DOHH2 (cell line): ENCODE results near the gene SMG6.

ENCODE experiments used
- H3F3A ChIP-seq: fragments of 200-600 bp; sonication (generic), shearing (Covaris generic); 2 replicates; pipeline ENCODE4 v1.6.0; 2016; ENCODE audit warnings: antibody characterized with exemption, mild to moderate bottlenecking; ENCODE audit not compliant: control insufficient read depth, insufficient read depth
- H3K27ac ChIP-seq: fragments of 200-600 bp; sonication (generic); 2 replicates; pipeline ENCODE4 v1.5.1; 2014; ENCODE audit warnings: low read depth, mild to moderate bottlenecking, low read length, moderate library complexity
- H3K27me3 ChIP-seq: fragments of 200-600 bp; sonication (generic); 2 replicates; pipeline ENCODE4 v1.6.1; 2014; ENCODE audit warnings: mild to moderate bottlenecking, low read length, mixed read lengths; ENCODE audit not compliant: control insufficient read depth
- H3K36me3 ChIP-seq: fragments of 200-600 bp; sonication (generic); 2 replicates; pipeline ENCODE4 v1.6.1; 2014; ENCODE audit warnings: mild to moderate bottlenecking, low read length, moderate library complexity, mixed read lengths; ENCODE audit not compliant: control insufficient read depth
- H3K4me1 ChIP-seq: fragments of 200-600 bp; sonication (generic); 2 replicates; pipeline ENCODE4 v1.6.1; 2014; ENCODE audit warnings: mild to moderate bottlenecking, low read length, mixed read lengths; ENCODE audit not compliant: control insufficient read depth
- H3K4me2 ChIP-seq: fragments of 200-600 bp; sonication (generic); 2 replicates; pipeline ENCODE4 v1.6.0; 2014; ENCODE audit warnings: mild to moderate bottlenecking, low read length, moderate library complexity
- H3K4me3 ChIP-seq: fragments of 200-600 bp; sonication (generic); 2 replicates; pipeline ENCODE4 v1.5.1; 2014; ENCODE audit warnings: mild to moderate bottlenecking, low read length, mixed read lengths
- H3K79me2 ChIP-seq: fragments of 200-600 bp; sonication (generic); 2 replicates; pipeline ENCODE4 v1.6.1; 2014; ENCODE audit warnings: mild to moderate bottlenecking, low read length, mixed read lengths; ENCODE audit not compliant: control insufficient read depth
- H3K9me2 ChIP-seq: fragments of 200-600 bp; sonication (generic); replicated peaks from 2 replicates; pipeline ENCODE4 v1.6.1; 2014; ENCODE audit warnings: mild to moderate bottlenecking, low read length, mixed read lengths; ENCODE audit not compliant: control insufficient read depth
- H3K9me3 ChIP-seq: fragments of 200-600 bp; sonication (generic); 2 replicates; pipeline ENCODE4 v1.6.1; 2014; ENCODE audit warnings: antibody characterized with exemption, low read length, mixed read lengths; ENCODE audit not compliant: control insufficient read depth, insufficient read depth
- H4K20me1 ChIP-seq: fragments of 200-600 bp; sonication (generic); 2 replicates; pipeline ENCODE4 v1.6.0; 2014; ENCODE audit warnings: low read depth, mild to moderate bottlenecking, antibody characterized with exemption, low read length, moderate library complexity; ENCODE audit not compliant: control insufficient read depth, insufficient read depth
- EZH2phosphoT487 ChIP-seq: fragments of 200-600 bp; sonication (generic); IDR thresholded peaks from 2 replicates; pipeline ENCODE4 v1.6.1; 2017; ENCODE audit warnings: borderline replicate concordance, mild to moderate bottlenecking, antibody characterized with exemption, low read length, moderate library complexity, mixed read lengths
- TF ChIP-seq, protein P1 (sequence below): fragments of 200-600 bp; sonication (generic); IDR thresholded peaks from one replicate; pipeline ENCODE4 v1.5.1; 2014; ENCODE audit warnings: antibody characterized with exemption, mild to moderate bottlenecking, low read depth, low read length; ENCODE audit not compliant: poor library complexity, severe bottlenecking

SMG6 gene

DNA sequence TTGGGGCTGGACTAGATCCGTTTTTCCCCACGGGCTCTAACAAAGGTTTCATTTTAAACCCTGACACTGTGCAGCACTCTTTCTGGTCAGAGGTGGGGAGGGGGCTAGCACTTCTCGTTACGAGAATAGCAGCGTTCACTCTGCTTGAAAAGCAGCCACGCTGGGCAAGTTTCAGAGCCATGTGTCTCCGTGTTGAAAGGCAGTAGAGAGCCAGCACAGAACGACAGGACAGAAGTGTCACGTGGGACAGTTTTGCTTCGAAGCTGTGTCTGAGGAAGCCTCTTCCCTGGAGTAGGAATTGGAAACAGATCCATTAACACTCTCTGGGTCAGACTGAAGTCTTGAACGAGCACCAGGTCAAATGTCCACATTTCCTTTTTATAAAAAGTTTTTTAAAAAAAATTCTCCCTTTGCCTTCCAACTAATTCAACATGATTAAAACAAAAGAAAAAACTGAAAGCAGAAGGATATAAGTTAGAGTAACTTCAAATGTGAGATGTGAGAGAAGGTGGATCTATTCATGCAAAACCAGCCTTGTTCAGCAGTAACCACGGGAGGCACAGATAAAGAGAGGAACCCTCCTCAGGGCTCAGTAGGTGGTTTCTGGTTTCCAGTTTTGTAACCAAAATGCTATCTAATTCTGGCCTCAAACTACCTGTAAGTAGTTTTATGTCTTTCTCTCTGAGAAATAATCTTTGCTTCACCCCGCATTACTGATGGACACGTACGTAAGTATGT, 65.0 kb downstream of the SMG6 start:
- peak overlapping the region; percentile 75 for H3K4me2 ChIP-seq
- peaks cover 46% of the 10 kb centered on the region for H3K4me1 ChIP-seq

DNA sequence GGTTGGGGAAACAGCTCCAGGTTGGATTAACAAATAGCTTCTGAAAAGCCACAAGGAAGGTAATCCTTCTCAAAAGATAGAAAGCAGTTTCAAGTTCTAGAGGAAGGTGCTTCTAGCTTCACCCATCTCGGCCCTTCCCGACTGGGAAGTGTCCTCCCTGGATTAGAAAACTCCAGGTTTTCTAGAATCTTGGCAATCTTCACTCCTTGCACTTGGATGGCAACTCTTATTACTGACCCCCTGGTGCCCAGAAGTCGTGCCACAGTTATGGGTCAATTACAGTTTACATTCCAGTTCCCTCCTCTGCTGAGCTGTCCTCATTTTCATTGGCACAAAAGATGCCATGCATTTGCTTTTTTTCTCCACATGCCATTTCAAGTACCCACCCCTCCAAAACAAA, 65.6 kb downstream of the SMG6 start:
- Histone ChIP-seq H3K79me2 (no peaks in the 10 kb centered on the region), H3K36me3 (peaks cover 45% of the 10 kb centered on the region), H3K4me2 (peak overlapping the region; percentile 75), H3K4me1 (peaks cover 46% of the 10 kb centered on the region), H3K4me3 (peak overlapping the region; percentile 48), H3K27me3 (no peaks in the 10 kb centered on the region), H3K27ac (peak overlapping the region; percentile 52; the same call in 1 of the 2 replicates), H3K9me3 (no peaks in the 10 kb centered on the region), H3K9me2 (no peaks in the 10 kb centered on the region), H3F3A (peaks cover 22% of the 10 kb centered on the region), H4K20me1 (no peaks in the 10 kb centered on the region)
- TF ChIP-seq, protein P1, sequence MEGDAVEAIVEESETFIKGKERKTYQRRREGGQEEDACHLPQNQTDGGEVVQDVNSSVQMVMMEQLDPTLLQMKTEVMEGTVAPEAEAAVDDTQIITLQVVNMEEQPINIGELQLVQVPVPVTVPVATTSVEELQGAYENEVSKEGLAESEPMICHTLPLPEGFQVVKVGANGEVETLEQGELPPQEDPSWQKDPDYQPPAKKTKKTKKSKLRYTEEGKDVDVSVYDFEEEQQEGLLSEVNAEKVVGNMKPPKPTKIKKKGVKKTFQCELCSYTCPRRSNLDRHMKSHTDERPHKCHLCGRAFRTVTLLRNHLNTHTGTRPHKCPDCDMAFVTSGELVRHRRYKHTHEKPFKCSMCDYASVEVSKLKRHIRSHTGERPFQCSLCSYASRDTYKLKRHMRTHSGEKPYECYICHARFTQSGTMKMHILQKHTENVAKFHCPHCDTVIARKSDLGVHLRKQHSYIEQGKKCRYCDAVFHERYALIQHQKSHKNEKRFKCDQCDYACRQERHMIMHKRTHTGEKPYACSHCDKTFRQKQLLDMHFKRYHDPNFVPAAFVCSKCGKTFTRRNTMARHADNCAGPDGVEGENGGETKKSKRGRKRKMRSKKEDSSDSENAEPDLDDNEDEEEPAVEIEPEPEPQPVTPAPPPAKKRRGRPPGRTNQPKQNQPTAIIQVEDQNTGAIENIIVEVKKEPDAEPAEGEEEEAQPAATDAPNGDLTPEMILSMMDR, result no peak
- TF ChIP-seq EZH2phosphoT487, result no peak

More for the DNA sequence above, 65.0 kb downstream of the SMG6 start:
- H4K20me1 ChIP-seq, result no peaks in the 10 kb centered on the region
- H3K4me3 ChIP-seq, result peak overlapping the region; percentile 48
- H3K27me3 ChIP-seq, result no peaks in the 10 kb centered on the region
- TF ChIP-seq, protein P1, result no peak
- TF ChIP-seq EZH2phosphoT487, result no peak
- H3K36me3 ChIP-seq, result peaks cover 48% of the 10 kb centered on the region
- no peaks in the 10 kb centered on the region for H3K79me2 ChIP-seq
- peaks cover 22% of the 10 kb centered on the region for H3F3A ChIP-seq
- H3K9me3 ChIP-seq, result no peaks in the 10 kb centered on the region
- peak overlapping the region; percentile 52 for H3K27ac ChIP-seq
- no peaks in the 10 kb centered on the region for H3K9me2 ChIP-seq

DNA sequence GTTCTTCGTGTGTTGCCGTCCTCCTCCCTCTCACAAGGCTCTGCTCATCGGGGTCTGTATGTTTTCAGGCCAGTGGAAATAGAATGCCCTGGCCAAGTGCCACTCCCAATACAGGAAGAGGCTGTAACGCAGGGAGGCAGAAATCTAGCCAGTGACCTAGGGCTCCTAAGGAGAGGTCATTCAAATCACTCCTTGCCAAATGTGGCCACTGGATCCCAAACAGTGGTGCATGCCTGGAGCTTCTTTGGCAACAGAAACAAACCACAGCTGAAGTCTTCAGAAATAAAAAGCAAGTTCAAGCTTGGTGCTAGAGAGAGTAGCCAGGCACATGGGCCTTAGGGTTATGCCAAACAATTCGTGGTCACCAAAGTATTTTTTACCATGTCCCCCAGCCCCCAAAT, 66.1 kb downstream of the SMG6 start:
- Histone ChIP-seq H3F3A (peaks cover 22% of the 10 kb centered on the region), H3K4me2 (no peak overlapping the region)

More for the DNA sequence above, 66.1 kb downstream of the SMG6 start:
- no peaks in the 10 kb centered on the region for H3K79me2 ChIP-seq
- H3K36me3 ChIP-seq, result peaks cover 46% of the 10 kb centered on the region
- H3K4me3 ChIP-seq, result no peak overlapping the region
- H3K4me1 ChIP-seq, result peaks cover 46% of the 10 kb centered on the region
- H3K9me2 ChIP-seq, result no peaks in the 10 kb centered on the region
- H3K27ac ChIP-seq, result no peak overlapping the region
- no peaks in the 10 kb centered on the region for H4K20me1 ChIP-seq
- TF ChIP-seq, protein P1, result no peak
- no peak for TF ChIP-seq EZH2phosphoT487
- H3K9me3 ChIP-seq, result no peaks in the 10 kb centered on the region
- no peaks in the 10 kb centered on the region for H3K27me3 ChIP-seq
